ENCODE results near the gene CIAPIN1.

The CIAPIN1 gene

GRCh38 chr16:57424583-57424982 is 22.6 kb downstream of the CIAPIN1 start:
- Histone ChIP-seq H3K36me3 (ENCODE audit: low read length) (no peaks in the 10 kb centered on the region), H2AFZ (ENCODE audit: low read depth, low read length, severe bottlenecking) (no peak overlapping the region), H3F3A (ENCODE audit: insufficient read depth) (no peaks in the 10 kb centered on the region), H3K9ac (ENCODE audit: low read length) (no peak overlapping the region), H3K27me3 (ENCODE audit: low read length) (no peaks in the 10 kb centered on the region), H3K4me3 (ENCODE audit: insufficient read depth, low read length, poor library complexity, severe bottlenecking) (no peak overlapping the region), H3K27ac (ENCODE audit: low read depth, low read length) (no peak overlapping the region), H3K79me2 (ENCODE audit: insufficient read depth, low read length) (no peaks in the 10 kb centered on the region), H4K20me1 (ENCODE audit: low read depth, low read length) (no peaks in the 10 kb centered on the region), H3K4me2 (ENCODE audit: low read depth, low read length, poor library complexity, severe bottlenecking) (no peak overlapping the region), H3K9me2 (replicated peaks; ENCODE audit: insufficient read depth, low read length) (no peaks in the 10 kb centered on the region), H3K9me3 (ENCODE audit: insufficient read depth, low read length) (no peaks in the 10 kb centered on the region)
- TF ChIP-seq CTCF (IDR thresholded peaks at IDR 0.05; ENCODE audit: insufficient read depth, low read length, poor library complexity, severe bottlenecking) (no peak), EZH2phosphoT487 (conservative IDR thresholded peaks at IDR 0.05; ENCODE audit: low read length) (no peak)

GRCh38 chr16:57423152-57423551 is 24.0 kb downstream of the CIAPIN1 start:
- Histone ChIP-seq H3K36me3 (ENCODE audit: low read length) (no peaks in the 10 kb centered on the region), H3K27me3 (ENCODE audit: low read length) (no peaks in the 10 kb centered on the region), H3K9me2 (replicated peaks; ENCODE audit: insufficient read depth, low read length) (no peaks in the 10 kb centered on the region), H3K9me3 (ENCODE audit: insufficient read depth, low read length) (no peaks in the 10 kb centered on the region), H3K79me2 (ENCODE audit: insufficient read depth, low read length) (no peaks in the 10 kb centered on the region), H2AFZ (ENCODE audit: low read depth, low read length, severe bottlenecking) (no peak overlapping the region), H4K20me1 (ENCODE audit: low read depth, low read length) (no peaks in the 10 kb centered on the region), H3K27ac (ENCODE audit: low read depth, low read length) (no peak overlapping the region), H3K4me3 (ENCODE audit: insufficient read depth, low read length, poor library complexity, severe bottlenecking) (no peak overlapping the region), H3K4me2 (ENCODE audit: low read depth, low read length, poor library complexity, severe bottlenecking) (no peak overlapping the region), H3F3A (ENCODE audit: insufficient read depth) (no peaks in the 10 kb centered on the region), H3K9ac (ENCODE audit: low read length) (no peak overlapping the region)
- TF ChIP-seq EZH2phosphoT487 (conservative IDR thresholded peaks at IDR 0.05; ENCODE audit: low read length) (no peak), CTCF (IDR thresholded peaks at IDR 0.05; ENCODE audit: insufficient read depth, low read length, poor library complexity, severe bottlenecking) (no peak)

- no peak overlapping the region for H3K4me3 ChIP-seq (ENCODE audit: insufficient read depth, low read length, poor library complexity, severe bottlenecking)
- no peak overlapping the region for H3K27ac ChIP-seq (ENCODE audit: low read depth, low read length)
- H3K9me2 ChIP-seq (replicated peaks; ENCODE audit: insufficient read depth, low read length): no peaks in the 10 kb centered on the region
- no peak overlapping the region for H3K4me2 ChIP-seq (ENCODE audit: low read depth, low read length, poor library complexity, severe bottlenecking)
- no peaks in the 10 kb centered on the region for H3K36me3 ChIP-seq (ENCODE audit: low read length)
- H3K27me3 ChIP-seq (ENCODE audit: low read length): no peaks in the 10 kb centered on the region
- H3K9ac ChIP-seq (ENCODE audit: low read length): no peak overlapping the region
- no peak overlapping the region for H2AFZ ChIP-seq (ENCODE audit: low read depth, low read length, severe bottlenecking)
- TF ChIP-seq CTCF (IDR thresholded peaks at IDR 0.05; ENCODE audit: insufficient read depth, low read length, poor library complexity, severe bottlenecking) (no peak), EZH2phosphoT487 (conservative IDR thresholded peaks at IDR 0.05; ENCODE audit: low read length) (no peak)
- no peaks in the 10 kb centered on the region for H4K20me1 ChIP-seq (ENCODE audit: low read depth, low read length)
- no peaks in the 10 kb centered on the region for H3K79me2 ChIP-seq (ENCODE audit: insufficient read depth, low read length)
- H3K9me3 ChIP-seq (ENCODE audit: insufficient read depth, low read length): no peaks in the 10 kb centered on the region
- H3F3A ChIP-seq (ENCODE audit: insufficient read depth): no peaks in the 10 kb centered on the region
These were observed 24.9 kb downstream of the CIAPIN1 start for GRCh38 chr16:57422026-57422944.
